Liver (tissue), 4 donors: ENCODE results near the gene MYF5. TPM values are rescaled to one million over a fixed set of nuclear protein-coding genes. Genes with fewer than 3 reads are reported as not detected.

Source experiments
- polyA plus RNA-seq, 2 donors: library from polyadenylated mRNA; stranded (reverse) in 1 of 2; unstranded in 1 of 2; fragments of 200-250 nt in 1 of 2; fragments of >200 nt in 1 of 2; fragmentation: Nextera tagmentation in 1 of 2; extraction: Ambion mirVana in 1 of 2; gene quantifications; one replicate each; pipeline versions ENCODE4 v1.2.1 to v1.2.3, GENCODE V29; 2013 to 2015
- total RNA-seq, 2 donors: library from RNA; depleted of rRNA; stranded (reverse); fragments of >200 nt; gene quantifications; one replicate each; pipeline ENCODE4 v1.2.3, GENCODE V29; 2014
- donor health status: healthy.
- donor health status: healthy.
- donor health status: healthy.

The MYF5 gene
- total and polyA plus RNA-seq, 4 donors = not detected

Other genes with a start within 250 kb of the MYF5 start
- gene MYF6, start 9.3 kb upstream of the MYF5 start, total RNA-seq = not detected
- under 1 TPM; 0.05 to 0.18 TPM for gene MYF6, start 9.3 kb upstream of the MYF5 start, polyA plus RNA-seq
- gene LIN7A, start 221.0 kb downstream of the MYF5 start, total RNA-seq = 10 to 100 TPM in 1 of 2 donors, 1 to 10 TPM in 1; 9.7 to 20.6 TPM
- gene LIN7A, start 221.0 kb downstream of the MYF5 start, polyA plus RNA-seq = 1 to 10 TPM; 6.0 to 8.6 TPM